Stimulated activated CD4-positive, alpha-beta T cell treated with anti-CD3 and anti-CD28 coated beads, TNF-alpha, amount 100 ng/mL, for 48 hours (primary cell): ENCODE measurements around the gene IFNL3.
"Not testable (repeated sequence)": the region's sequence is repeated elsewhere in the genome, so short reads cannot be mapped to it uniquely, and the experiment has no call there.

ENCODE experiments used
- DNase-seq, 3 donors: peaks; one replicate each; pipeline ENCODE4 v3.0.0-alpha.2; 2020; ENCODE audit warnings: low read depth in 3 of 3

IFNL3 gene

GRCh38 chr19:39244410-39245100 is at the start of gene IFNL3:
Gene IFNL3 (minus strand): TSS chr19:39245006. CDS start chr19:39244967, 39 bp downstream.
- not testable (repeated sequence) for DNase-seq

DNA sequence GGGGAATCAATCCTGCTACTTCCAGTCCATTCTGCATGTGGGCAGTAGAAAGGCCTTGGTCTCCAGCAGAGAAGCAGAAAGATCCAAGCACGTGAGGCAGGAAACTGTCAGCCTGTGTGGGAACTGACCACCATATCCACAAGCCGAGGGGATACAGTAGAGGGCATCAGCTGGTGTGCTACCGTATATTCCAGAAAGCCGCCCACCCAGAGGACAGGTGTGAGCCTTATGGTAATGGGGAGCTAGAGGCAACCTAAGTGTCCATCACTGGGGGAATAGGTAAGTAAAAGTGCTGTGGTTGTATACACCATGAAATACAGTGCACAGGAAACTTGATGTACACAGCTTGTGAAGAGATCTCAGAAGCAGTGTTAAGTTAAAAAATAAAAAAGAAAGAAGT is 48.6 kb upstream of the IFNL3 start:
- DNase-seq, result no peak

DNA sequence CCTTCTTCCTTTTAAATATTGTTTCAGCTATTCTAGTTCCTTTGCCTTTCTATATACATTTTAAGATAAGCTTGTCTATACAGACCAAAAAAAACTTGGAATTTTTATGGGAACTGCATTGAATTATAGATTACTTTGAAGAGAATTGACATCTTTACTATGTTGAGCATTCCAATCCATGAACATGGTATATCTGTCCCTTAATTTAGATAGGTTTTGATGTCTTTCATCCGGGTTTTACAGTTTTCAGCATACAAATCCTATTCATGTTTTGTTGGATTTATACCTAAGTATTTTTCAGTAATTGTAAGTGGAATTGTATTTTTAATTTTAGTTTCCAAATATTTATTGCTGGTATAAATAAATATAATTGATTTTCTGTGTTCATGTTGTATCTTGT is 39.2 kb upstream of the IFNL3 start:
- DNase-seq, result no peak

- no peak for DNase-seq
Measured at GRCh38 chr19:39282021-39282420, 37.2 kb upstream of the IFNL3 start.

GRCh38 chr19:39277598-39277997 is 32.8 kb upstream of the IFNL3 start:
- DNase-seq, result no peak

GRCh38 chr19:39276740-39277139 is 31.9 kb upstream of the IFNL3 start:
- DNase-seq, result no peak

- no peak for DNase-seq
Measured at GRCh38 chr19:39275578-39275977, 30.8 kb upstream of the IFNL3 start.

DNA sequence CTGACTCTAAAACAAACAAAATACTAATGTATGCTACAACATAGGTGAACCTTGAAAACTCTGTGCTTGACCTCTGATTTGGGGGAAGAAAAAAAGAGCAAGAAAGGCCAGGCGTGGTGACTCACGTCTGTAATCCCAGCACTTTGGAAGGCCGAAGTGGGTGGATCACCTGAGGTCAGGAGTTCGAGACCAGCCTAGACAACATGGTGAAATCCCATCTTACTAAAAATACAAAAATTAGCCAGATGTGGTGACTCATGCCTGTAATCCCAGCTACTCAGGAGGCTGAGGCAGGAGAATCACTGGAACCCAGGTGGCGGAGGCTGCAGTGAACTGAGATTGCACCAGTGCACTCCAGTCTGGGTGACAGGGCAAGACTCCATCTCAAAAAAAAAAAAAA is 29.1 kb upstream of the IFNL3 start:
- not testable (repeated sequence) for DNase-seq

DNA sequence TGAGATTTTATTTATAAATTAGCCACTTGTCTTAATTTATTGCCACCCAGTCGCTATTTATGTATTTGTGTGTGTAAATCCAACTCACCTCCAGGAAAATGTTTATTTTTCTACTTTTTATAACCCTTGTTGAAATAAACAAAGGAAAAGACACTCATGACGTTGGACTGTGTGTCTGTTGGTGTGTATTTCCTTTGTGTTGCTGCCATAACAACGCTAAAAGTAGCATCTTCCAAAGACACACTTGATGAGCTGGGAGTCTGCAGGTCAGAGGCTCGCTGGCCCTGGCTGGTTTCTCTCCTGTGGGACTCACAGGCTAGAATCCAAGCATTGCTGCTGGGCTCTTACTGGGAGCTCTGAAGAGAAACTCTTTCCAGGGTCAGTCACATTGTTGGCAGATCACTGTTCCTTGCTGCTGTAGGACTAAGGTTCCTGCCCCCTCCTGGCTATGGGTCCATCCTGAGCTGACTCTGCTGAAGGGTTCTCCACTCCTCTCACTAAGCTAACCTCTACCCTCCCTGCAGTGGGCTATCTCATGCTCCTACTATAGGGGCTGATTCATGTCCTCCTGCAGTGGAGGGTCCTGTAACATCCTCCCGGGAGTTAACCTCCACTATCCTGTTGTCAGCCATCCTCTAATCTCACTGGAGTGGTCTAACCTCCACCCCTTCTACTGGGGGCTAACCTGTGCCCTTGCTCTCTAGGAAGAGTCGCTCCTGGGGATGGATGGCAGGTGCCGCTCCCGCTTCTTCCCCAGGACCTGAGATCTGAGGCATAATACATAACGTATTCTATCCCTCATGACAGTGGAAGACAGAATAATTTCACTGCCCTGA is 25.4 kb upstream of the IFNL3 start:
- no peak for DNase-seq

DNA sequence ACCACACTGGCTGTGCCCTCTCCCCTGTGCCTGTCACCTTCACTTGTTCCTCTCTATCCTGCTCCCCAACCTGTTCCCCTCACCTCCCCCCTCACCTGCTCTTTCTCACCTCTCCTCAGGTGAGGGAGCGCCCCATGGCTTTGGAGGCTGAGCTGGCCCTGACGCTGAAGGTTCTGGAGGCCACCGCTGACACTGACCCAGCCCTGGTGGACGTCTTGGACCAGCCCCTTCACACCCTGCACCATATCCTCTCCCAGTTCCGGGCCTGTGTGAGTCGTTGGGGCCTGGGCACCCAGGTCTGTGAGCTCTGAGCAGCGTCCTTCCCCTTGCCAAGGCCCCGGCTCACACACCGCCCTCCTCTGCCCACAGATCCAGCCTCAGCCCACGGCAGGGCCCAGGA is 24.6 kb upstream of the IFNL3 start:
- not testable (repeated sequence) for DNase-seq

GRCh38 chr19:39268531-39269223 is 23.9 kb upstream of the IFNL3 start:
- not testable (repeated sequence) for DNase-seq

GRCh38 chr19:39268085-39268484 is 23.3 kb upstream of the IFNL3 start, which contains the start of gene IFNL2:
Gene IFNL2 (plus strand): TSS chr19:39268396. CDS start chr19:39268569, 173 bp downstream.
- not testable (repeated sequence) for DNase-seq

DNA sequence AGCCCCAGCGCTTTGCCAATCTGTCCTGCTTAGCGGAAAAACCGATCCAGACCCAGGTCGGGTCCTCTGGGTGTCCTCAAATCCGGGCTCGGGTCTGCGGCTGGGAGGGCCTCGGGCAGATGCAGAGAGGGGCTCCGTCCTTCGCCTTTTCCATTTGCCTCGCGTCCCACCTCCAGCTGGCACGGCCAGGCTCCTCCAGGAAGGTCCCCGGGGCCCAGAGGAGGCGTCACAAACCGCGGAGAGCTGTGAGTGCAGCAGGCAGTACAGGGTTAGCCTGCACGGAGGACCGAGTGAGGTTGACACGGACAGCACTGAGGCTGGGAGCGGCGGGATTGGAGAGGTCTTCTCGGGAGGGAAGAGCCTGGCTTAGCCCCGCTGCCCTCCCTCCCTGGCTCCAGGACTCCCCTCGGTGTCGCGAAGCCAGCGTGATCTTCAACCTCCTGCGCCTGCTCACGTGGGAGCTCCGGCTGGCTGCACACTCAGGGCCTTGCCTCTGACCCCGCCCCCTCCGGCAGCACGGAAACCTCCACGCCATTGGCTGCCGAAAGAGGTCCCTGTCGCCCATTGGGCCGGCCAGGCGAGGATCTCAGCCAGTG is 20.6 kb upstream of the IFNL3 start:
- no peak for DNase-seq

- DNase-seq, result no peak
Measured at GRCh38 chr19:39264306-39265290, 19.8 kb upstream of the IFNL3 start.

GRCh38 chr19:39263912-39264305 is 19.1 kb upstream of the IFNL3 start:
- no peak for DNase-seq

DNA sequence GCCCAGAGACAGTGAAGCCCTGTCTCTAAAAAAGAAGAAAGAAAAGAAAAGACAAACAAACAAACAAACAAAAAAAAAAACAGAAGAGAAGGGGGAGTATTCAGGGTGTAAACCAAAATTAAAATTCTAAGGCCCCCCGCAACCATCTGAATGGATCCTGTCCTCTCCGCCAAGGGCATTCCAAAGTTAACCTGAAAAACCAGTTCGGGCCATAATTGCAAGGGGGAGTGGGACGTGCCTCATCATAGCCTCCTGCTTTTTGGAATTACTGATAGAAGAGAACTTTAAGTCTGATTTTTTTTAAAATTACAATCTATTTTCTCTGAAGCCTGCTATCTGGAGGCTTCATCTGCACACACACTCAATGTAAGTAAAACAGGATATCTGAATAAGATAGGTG is 17.7 kb upstream of the IFNL3 start:
- no peak for DNase-seq

GRCh38 chr19:39261704-39262103 is 16.9 kb upstream of the IFNL3 start:
- DNase-seq, result no peak

- DNase-seq, result no peak
Measured at GRCh38 chr19:39257227-39257626, 12.4 kb upstream of the IFNL3 start.

DNA sequence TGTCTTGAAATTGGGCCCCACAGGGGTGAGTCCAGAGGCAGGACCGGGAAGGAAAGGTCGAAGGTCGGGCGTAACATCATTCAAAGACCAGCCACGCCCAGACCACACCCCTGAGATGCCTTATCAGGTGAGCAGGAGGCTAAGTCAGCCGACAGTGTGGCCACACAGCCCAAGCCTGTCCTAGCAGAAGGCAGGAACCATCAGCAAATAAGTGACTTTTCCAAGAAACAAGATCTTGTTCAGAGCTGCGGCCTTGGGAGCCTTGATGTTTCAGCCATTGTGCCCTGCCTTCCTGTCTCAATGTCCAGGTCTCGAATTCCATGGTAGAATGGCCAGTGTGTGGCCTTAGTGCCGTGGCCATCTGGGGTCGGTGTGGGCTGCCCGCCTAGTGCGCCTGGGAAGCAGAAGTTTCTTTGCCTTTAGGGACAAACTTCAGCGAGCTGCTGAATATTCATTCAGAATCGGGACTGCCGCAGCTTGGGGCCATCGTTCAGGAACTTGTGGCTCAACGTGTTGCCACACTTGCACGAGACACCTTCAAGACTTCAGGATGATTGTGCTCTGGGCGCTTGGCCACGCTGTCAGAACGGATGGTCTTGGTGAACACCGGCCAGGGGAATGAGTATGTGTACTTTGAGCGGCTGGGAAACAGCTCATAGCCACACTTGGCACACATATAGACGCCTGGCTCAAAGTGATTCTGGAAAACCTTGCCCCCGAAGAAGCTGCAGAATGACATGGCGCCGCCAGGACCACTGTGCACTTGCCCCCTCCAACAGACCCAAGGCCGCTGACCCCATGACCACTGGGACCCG is 9.9 kb upstream of the IFNL3 start:
- DNase-seq, result no peak
